Kidney (tissue), 14 donors: Measurements from ENCODE around the gene CCR5. TPM values are rescaled to one million over a fixed set of nuclear protein-coding genes. Genes with fewer than 3 reads are reported as not detected.

Experiments
- DNase-seq, 5 donors: peaks; one replicate each; pipeline ENCODE4 v3.0.0-alpha.2; 2013 to 2020
- FAIRE-seq: peaks from 2 replicates; lab custom pipeline; 2012; peaks lifted over from hg19 to GRCh38; lab: Jason Lieb, UNC
- H3K27ac ChIP-seq, 2 donors: one replicate each; pipeline ENCODE4 v1.7.0; 2013; ENCODE audit warnings: low read depth in 2 of 2, low read length in 2 of 2, inconsistent platforms in 1 of 2
- H3K27me3 ChIP-seq: one replicate; pipeline ENCODE4 v1.7.1; 2013; ENCODE audit warnings: low read length, inconsistent platforms; ENCODE audit not compliant: control insufficient read depth, insufficient read depth
- H3K36me3 ChIP-seq, 3 donors: one replicate each; pipeline versions ENCODE4 v1.7.0 to v1.7.1; 2013; ENCODE audit warnings: low read length in 3 of 3, control low read depth in 1 of 3, inconsistent platforms in 1 of 3; ENCODE audit not compliant: insufficient read depth in 3 of 3, control insufficient read depth in 2 of 3
- H3K4me1 ChIP-seq, 3 donors: one replicate each; pipeline versions ENCODE4 v1.7.0 to v1.7.1; 2013; ENCODE audit warnings: low read length in 3 of 3, inconsistent platforms in 1 of 3, low read depth in 1 of 3; ENCODE audit not compliant: control insufficient read depth in 2 of 3, insufficient read depth in 2 of 3
- H3K4me3 ChIP-seq, 3 donors: one replicate each; pipeline versions ENCODE4 v1.7.0 to v1.8.1; 2013; ENCODE audit warnings: low read length in 3 of 3, control low read depth in 1 of 3, inconsistent platforms in 1 of 3
- H3K9ac ChIP-seq, 3 donors: one replicate each; pipeline versions ENCODE4 v1.7.0 to v1.7.1; 2013; ENCODE audit warnings: low read length in 3 of 3, control low read depth in 1 of 3, inconsistent platforms in 1 of 3
- H3K9me3 ChIP-seq, 3 donors: one replicate each; pipeline versions ENCODE4 v1.7.0 to v1.7.1; 2013; ENCODE audit warnings: low read length in 3 of 3, control low read depth in 1 of 3, inconsistent platforms in 1 of 3; ENCODE audit not compliant: control insufficient read depth in 2 of 3, insufficient read depth in 1 of 3
- intact Hi-C: fragments of 100-400 bp; cut with DNase I; formaldehyde crosslinking; loops from one replicate; pipeline ENCODE4 v1.11.1; 2022
- polyA plus RNA-seq: library from polyadenylated mRNA; stranded (reverse); fragments of 350-450 nt; fragmentation: Illumina TruSeq; extraction: RNeasy Lipid Tissue Mini Kit (QIAGEN cat#74804); gene quantifications from one replicate; pipeline ENCODE4 v1.2.3, GENCODE V29; 2014; ENCODE audit warnings: low read depth, low replicate concordance; ENCODE audit not compliant: insufficient read depth
- total RNA-seq: library from RNA; stranded (reverse); fragmentation: NEBNext Ultra II Directional; extraction: Animal tissue kit (Norgen Biotek cat#: 25700); gene quantifications from one replicate; pipeline ENCODE4 v1.2.1, GENCODE V29; 2021
- TF ChIP-seq, protein P1 (sequence below): IDR thresholded peaks from 3 replicates; pipeline ENCODE4 v1.5.1; 2012; ENCODE audit warnings: mild to moderate bottlenecking, moderate library complexity, borderline replicate concordance; ENCODE audit not compliant: insufficient read depth; ENCODE audit errors: extremely low read depth
- donor health status: control.
- donor health status: control.
- donor health status: control.
- donor health status: control.
- donor health status: control.
- donor health status: DM: yes; HTN: yes; CAD: no.
- donor health status: Normal renal cell carcinoma (clear cell type).

CCR5 gene
- total and polyA plus RNA-seq, 2 donors from 2014 or later = 0.32 to 4.4 TPM

DNA sequence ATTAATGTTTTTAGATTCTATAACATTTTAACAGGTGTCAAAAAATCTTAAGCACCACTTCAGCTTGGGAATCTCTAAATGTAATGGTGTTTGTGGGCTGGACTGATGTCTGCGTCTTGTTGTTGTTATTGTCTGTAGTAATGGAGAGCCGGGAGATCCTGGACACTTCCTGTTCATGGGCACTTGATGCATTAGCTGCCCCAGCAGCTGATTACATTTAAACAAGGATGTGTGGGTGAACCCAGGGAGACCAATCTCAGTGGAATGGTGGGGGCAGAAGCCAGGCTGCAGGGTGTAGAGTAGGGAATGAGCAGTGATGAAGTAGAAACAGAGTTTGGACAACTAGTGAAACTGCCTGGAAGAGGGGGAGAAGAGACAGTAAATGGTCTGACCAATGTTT, 28.4 kb downstream of the CCR5 start:
- no peak overlapping the region for H3K27ac ChIP-seq
- no peaks in the 10 kb centered on the region for H3K9me3 ChIP-seq
- no peaks in the 10 kb centered on the region for H3K4me1 ChIP-seq
- intact Hi-C loops = no loop called here
- H3K4me3 ChIP-seq = no peak overlapping the region
- no peak for DNase-seq
- H3K9ac ChIP-seq = no peak overlapping the region
- no peak for FAIRE-seq
- H3K36me3 ChIP-seq = no peaks in the 10 kb centered on the region
- TF ChIP-seq, protein P1, sequence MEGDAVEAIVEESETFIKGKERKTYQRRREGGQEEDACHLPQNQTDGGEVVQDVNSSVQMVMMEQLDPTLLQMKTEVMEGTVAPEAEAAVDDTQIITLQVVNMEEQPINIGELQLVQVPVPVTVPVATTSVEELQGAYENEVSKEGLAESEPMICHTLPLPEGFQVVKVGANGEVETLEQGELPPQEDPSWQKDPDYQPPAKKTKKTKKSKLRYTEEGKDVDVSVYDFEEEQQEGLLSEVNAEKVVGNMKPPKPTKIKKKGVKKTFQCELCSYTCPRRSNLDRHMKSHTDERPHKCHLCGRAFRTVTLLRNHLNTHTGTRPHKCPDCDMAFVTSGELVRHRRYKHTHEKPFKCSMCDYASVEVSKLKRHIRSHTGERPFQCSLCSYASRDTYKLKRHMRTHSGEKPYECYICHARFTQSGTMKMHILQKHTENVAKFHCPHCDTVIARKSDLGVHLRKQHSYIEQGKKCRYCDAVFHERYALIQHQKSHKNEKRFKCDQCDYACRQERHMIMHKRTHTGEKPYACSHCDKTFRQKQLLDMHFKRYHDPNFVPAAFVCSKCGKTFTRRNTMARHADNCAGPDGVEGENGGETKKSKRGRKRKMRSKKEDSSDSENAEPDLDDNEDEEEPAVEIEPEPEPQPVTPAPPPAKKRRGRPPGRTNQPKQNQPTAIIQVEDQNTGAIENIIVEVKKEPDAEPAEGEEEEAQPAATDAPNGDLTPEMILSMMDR = no peak
- no peaks in the 10 kb centered on the region for H3K27me3 ChIP-seq

DNA sequence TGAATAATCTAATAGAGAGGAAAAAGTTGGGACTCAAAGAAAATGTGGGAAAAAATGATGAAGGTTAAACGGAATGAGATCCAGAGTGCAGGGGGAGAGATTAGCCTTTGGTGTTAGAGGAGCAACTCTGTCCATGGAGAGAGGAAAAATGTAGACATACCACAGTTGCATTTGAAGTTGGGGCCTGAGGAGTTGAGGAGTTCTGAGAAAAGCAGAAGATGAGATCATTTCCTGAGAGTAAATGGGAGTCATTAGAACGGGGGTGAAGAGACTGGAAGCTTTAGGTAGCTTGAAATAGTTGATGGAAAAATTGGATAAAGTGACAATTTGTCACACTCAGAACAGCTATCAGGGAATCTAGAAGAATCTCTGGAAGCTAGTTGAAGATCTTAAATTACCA, 28.8 kb downstream of the CCR5 start:
- Histone ChIP-seq H3K4me3 (no peak overlapping the region), H3K27ac (no peak overlapping the region), H3K36me3 (no peaks in the 10 kb centered on the region), H3K9me3 (no peaks in the 10 kb centered on the region), H3K9ac (no peak overlapping the region), H3K4me1 (peaks cover 0 to under 1% (median 0%) of the 10 kb centered on the region in 3 donors), H3K27me3 (no peaks in the 10 kb centered on the region)
- no peak for FAIRE-seq
- intact Hi-C loops = no loop called here
- DNase-seq = no peak
- TF ChIP-seq, protein P1 = no peak

DNA sequence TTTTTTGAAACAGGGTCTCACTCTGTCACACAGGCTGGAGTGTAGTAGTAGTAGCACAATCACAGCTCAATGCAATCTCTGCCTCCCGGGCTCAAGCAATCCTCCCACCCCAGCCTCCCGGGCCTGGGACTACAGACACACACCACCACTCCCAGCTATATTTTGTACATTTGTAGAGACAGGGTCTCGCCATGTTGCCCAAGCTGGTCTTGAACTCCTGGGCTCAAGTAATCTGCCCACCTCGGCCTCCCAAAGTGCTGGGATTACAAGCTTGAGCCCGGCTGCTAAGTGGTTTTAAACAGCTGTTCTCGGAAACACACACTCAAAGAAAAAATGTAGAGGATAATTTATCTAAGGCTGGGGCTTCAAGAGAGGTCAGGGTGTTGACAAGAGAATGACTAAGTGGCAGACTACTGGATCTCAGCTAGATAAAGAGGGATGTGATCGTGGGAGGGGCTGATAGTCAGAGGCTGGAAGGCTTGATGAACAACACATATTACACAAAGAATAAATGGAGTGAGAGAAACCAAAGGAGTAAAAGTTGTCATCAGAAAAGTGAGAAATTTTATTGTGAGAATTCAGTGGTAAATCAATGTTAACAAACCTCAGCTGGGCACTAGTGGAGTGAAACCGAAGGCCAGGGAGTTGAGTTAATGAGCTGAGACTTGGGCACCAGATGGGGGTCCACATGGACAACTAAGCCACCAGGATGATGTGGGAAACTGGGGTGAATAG, 29.4 kb downstream of the CCR5 start:
- intact Hi-C loops = no loop called here
- no peaks in the 10 kb centered on the region for H3K9me3 ChIP-seq
- no peaks in the 10 kb centered on the region for H3K27me3 ChIP-seq
- no peak overlapping the region for H3K4me3 ChIP-seq
- FAIRE-seq = no peak
- H3K36me3 ChIP-seq = no peaks in the 10 kb centered on the region
- H3K27ac ChIP-seq = no peak overlapping the region
- no peak overlapping the region for H3K9ac ChIP-seq
- peak in 2 of 5 donors; percentile 22 to 56 for DNase-seq
- peaks cover 0 to 6% (median 0%) of the 10 kb centered on the region in 3 donors for H3K4me1 ChIP-seq
- TF ChIP-seq, protein P1 = no peak
